Body of pancreas (tissue), 4 donors: ENCODE data around the gene ATP1A4.

ENCODE experiments used
- CTCF ChIP-seq, 7 experiments: fragments of 450-650 bp in 4 of 7; fragments of 200-600 bp in 3 of 7; sonication (generic) in 3 of 7; IDR thresholded peaks; one replicate each; pipeline ENCODE4 v1.5.1; 2016 to 2019; ENCODE audit warnings: antibody characterized with exemption in 7 of 7
- POLR2A ChIP-seq, 3 donors: fragments of 450-650 bp; IDR thresholded peaks; one replicate each; pipeline ENCODE4 v1.6.1; 2016; ENCODE audit warnings: antibody characterized with exemption in 3 of 3, mild to moderate bottlenecking in 2 of 3

DNA sequence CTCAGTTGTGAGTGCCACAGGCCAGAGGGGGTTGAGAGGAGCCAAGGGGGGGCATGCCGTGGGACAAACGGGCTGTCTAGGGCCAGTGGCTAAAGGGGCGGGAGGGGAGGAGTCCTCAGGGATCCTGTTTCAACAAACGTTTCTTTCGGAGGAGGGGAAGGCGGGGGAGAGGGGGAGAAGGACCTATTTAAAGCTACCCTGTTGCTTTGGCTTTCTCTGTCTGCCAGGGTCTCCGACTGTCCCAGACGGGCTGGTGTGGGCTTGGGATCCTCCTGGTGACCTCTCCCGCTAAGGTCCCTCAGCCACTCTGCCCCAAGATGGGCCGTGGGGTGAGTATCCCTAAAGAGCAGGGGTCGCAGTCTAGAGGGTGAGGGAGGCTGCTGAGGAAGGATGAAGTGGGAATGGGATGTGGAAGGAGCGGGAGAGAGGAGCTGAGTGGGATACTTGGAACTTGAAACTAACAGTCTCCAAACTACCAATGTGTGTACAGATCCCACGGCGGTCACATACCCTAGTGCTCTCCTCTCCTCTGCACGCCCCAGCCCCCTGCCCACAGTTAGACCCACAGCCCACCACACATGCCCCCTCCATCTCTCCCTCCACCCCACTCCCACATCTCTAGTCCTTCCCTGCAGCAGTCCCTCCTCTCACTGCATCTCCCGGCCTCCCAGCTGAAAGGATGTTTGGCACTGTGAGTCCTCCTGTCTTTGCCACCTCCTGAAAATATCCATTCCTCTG is 35.7 kb upstream of the ATP1A4 start, which contains the start of gene ATP1A2:
- TF ChIP-seq CTCF (IDR thresholded peaks at IDR 0.05) (no peak), POLR2A (IDR thresholded peaks at IDR 0.05) (no peak)
